ENCODE measurements around the gene ADISSP. TPM values are rescaled to one million over a fixed set of nuclear protein-coding genes. Genes with fewer than 3 reads are reported as not detected.
A peak's percentile ranks its signal among the peaks of the same experiment; 100 is the strongest.

The ADISSP gene
- total and polyA plus RNA-seq, 9 donors: 17.0 to 26.7 (median 25.0) TPM

GRCh38 chr20:3720068-3720467 is 47.5 kb downstream of the ADISSP start:
- WGBS (ENCODE audit: insufficient coverage): 100% methylated on average over 1 of the region's 2 CpGs
- H3K4me1 ChIP-seq (ENCODE audit: control insufficient read depth, insufficient read depth, low read length): no peaks in the 10 kb centered on the region

GRCh38 chr20:3719046-3719445 is 48.5 kb downstream of the ADISSP start:
- WGBS (ENCODE audit: insufficient coverage): 94% methylated on average over 3 of the region's 4 CpGs

More at GRCh38 chr20:3720068-3720467, 47.5 kb downstream of the ADISSP start:
- Histone ChIP-seq H3K4me3 (ENCODE audit: low read length) (no peak overlapping the region), H3K27ac (ENCODE audit: low read length) (no peak overlapping the region), H3K36me3 (ENCODE audit: control insufficient read depth, insufficient read depth, low read length) (no peaks in the 10 kb centered on the region), H3K9me3 (replicated peaks; ENCODE audit: control insufficient read depth, low read depth, low read length) (no peaks in the 10 kb centered on the region), H3K27me3 (ENCODE audit: control insufficient read depth, insufficient read depth, low read length) (no peaks in the 10 kb centered on the region)
- no peak for DNase-seq

GRCh38 chr20:3716195-3716834 is 51.2 kb downstream of the ADISSP start:
- WGBS (ENCODE audit: insufficient coverage): no CpG with 5 or more reads among the region's 4 CpGs
- Histone ChIP-seq H3K27me3 (ENCODE audit: control insufficient read depth, insufficient read depth, low read length) (no peaks in the 10 kb centered on the region), H3K4me3 (ENCODE audit: low read length) (no peak overlapping the region), H3K27ac (ENCODE audit: low read length) (no peak overlapping the region), H3K9me3 (replicated peaks; ENCODE audit: control insufficient read depth, low read depth, low read length) (no peaks in the 10 kb centered on the region), H3K36me3 (ENCODE audit: control insufficient read depth, insufficient read depth, low read length) (no peaks in the 10 kb centered on the region), H3K4me1 (ENCODE audit: control insufficient read depth, insufficient read depth, low read length) (peaks cover 10% of the 10 kb centered on the region)
- peak; percentile 61 for DNase-seq

More at GRCh38 chr20:3719046-3719445, 48.5 kb downstream of the ADISSP start:
- no peak overlapping the region for H3K4me3 ChIP-seq (ENCODE audit: low read length)
- H3K27me3 ChIP-seq (ENCODE audit: control insufficient read depth, insufficient read depth, low read length): no peaks in the 10 kb centered on the region
- H3K27ac ChIP-seq (ENCODE audit: low read length): no peak overlapping the region
- no peaks in the 10 kb centered on the region for H3K9me3 ChIP-seq (replicated peaks; ENCODE audit: control insufficient read depth, low read depth, low read length)
- no peak for DNase-seq
- no peaks in the 10 kb centered on the region for H3K4me1 ChIP-seq (ENCODE audit: control insufficient read depth, insufficient read depth, low read length)
- H3K36me3 ChIP-seq (ENCODE audit: control insufficient read depth, insufficient read depth, low read length): no peaks in the 10 kb centered on the region

GRCh38 chr20:3714092-3714491 is 53.5 kb downstream of the ADISSP start:
- 68% methylated on average over 2 of the region's 4 CpGs for WGBS (ENCODE audit: insufficient coverage)
- H3K27me3 ChIP-seq (ENCODE audit: control insufficient read depth, insufficient read depth, low read length): no peaks in the 10 kb centered on the region
- no peaks in the 10 kb centered on the region for H3K36me3 ChIP-seq (ENCODE audit: control insufficient read depth, insufficient read depth, low read length)
- no peaks in the 10 kb centered on the region for H3K9me3 ChIP-seq (replicated peaks; ENCODE audit: control insufficient read depth, low read depth, low read length)
- DNase-seq: peak; percentile 46
- no peak overlapping the region for H3K27ac ChIP-seq (ENCODE audit: low read length)
- peaks cover 25% of the 10 kb centered on the region for H3K4me1 ChIP-seq (ENCODE audit: control insufficient read depth, insufficient read depth, low read length)
- no peak overlapping the region for H3K4me3 ChIP-seq (ENCODE audit: low read length)

GRCh38 chr20:3712279-3712873 is 55.2 kb downstream of the ADISSP start, which contains the start of gene SIGLEC1:
Gene SIGLEC1, minus strand, starts transcription at chr20:3712600. Its CDS starts 5,472 bp downstream, at chr20:3707128.
- Histone ChIP-seq H3K4me3 (ENCODE audit: low read length) (peak within 1 kb of the TSS; percentile 22), H3K27me3 (ENCODE audit: control insufficient read depth, insufficient read depth, low read length) (no peaks in the 10 kb centered on the region), H3K4me1 (ENCODE audit: control insufficient read depth, insufficient read depth, low read length) (peaks cover 31% of the 10 kb centered on the region), H3K9me3 (replicated peaks; ENCODE audit: control insufficient read depth, low read depth, low read length) (no peaks in the 10 kb centered on the region), H3K27ac (ENCODE audit: low read length) (peak within 1 kb of the TSS; percentile 75), H3K36me3 (ENCODE audit: control insufficient read depth, insufficient read depth, low read length) (no peaks in the 10 kb centered on the region)
- WGBS (ENCODE audit: insufficient coverage): 26% methylated on average over 6 of the region's 15 CpGs
- peak; percentile 85 for DNase-seq

- Histone ChIP-seq H3K9me3 (replicated peaks; ENCODE audit: control insufficient read depth, low read depth, low read length) (no peaks in the 10 kb centered on the region), H3K27me3 (ENCODE audit: control insufficient read depth, insufficient read depth, low read length) (no peaks in the 10 kb centered on the region), H3K4me3 (ENCODE audit: low read length) (peak overlapping the region; percentile 22), H3K4me1 (ENCODE audit: control insufficient read depth, insufficient read depth, low read length) (peaks cover 39% of the 10 kb centered on the region), H3K36me3 (ENCODE audit: control insufficient read depth, insufficient read depth, low read length) (no peaks in the 10 kb centered on the region), H3K27ac (ENCODE audit: low read length) (peak overlapping the region; percentile 75)
- WGBS (ENCODE audit: insufficient coverage): 40% methylated on average over 3 of the region's 4 CpGs
- peak; percentile 69 for DNase-seq
Measured at GRCh38 chr20:3711484-3711941, 56.0 kb downstream of the ADISSP start.

GRCh38 chr20:3710703-3711483 is 56.7 kb downstream of the ADISSP start:
- Histone ChIP-seq H3K36me3 (ENCODE audit: control insufficient read depth, insufficient read depth, low read length) (no peaks in the 10 kb centered on the region), H3K27ac (ENCODE audit: low read length) (peak overlapping the region; percentile 75), H3K4me3 (ENCODE audit: low read length) (peak overlapping the region; percentile 22), H3K4me1 (ENCODE audit: control insufficient read depth, insufficient read depth, low read length) (peaks cover 46% of the 10 kb centered on the region), H3K27me3 (ENCODE audit: control insufficient read depth, insufficient read depth, low read length) (no peaks in the 10 kb centered on the region), H3K9me3 (replicated peaks; ENCODE audit: control insufficient read depth, low read depth, low read length) (no peaks in the 10 kb centered on the region)
- 23% methylated on average over 15 of the region's 18 CpGs for WGBS (ENCODE audit: insufficient coverage)
- DNase-seq: peak; percentile 79

- H3K36me3 ChIP-seq (ENCODE audit: control insufficient read depth, insufficient read depth, low read length): no peaks in the 10 kb centered on the region
- WGBS (ENCODE audit: insufficient coverage): 42% methylated on average over 4 of the region's 6 CpGs
- H3K27me3 ChIP-seq (ENCODE audit: control insufficient read depth, insufficient read depth, low read length): no peaks in the 10 kb centered on the region
- no peaks in the 10 kb centered on the region for H3K9me3 ChIP-seq (replicated peaks; ENCODE audit: control insufficient read depth, low read depth, low read length)
- peak overlapping the region; percentile 47 for H3K27ac ChIP-seq (ENCODE audit: low read length)
- peak overlapping the region; percentile 8 for H3K4me3 ChIP-seq (ENCODE audit: low read length)
- DNase-seq: peak; percentile 61
- H3K4me1 ChIP-seq (ENCODE audit: control insufficient read depth, insufficient read depth, low read length): peaks cover 54% of the 10 kb centered on the region
Measured at GRCh38 chr20:3710011-3710466, 57.5 kb downstream of the ADISSP start.

- DNase-seq: no peak
- WGBS (ENCODE audit: insufficient coverage): 73% methylated on average over 3 of the region's 3 CpGs
- peaks cover 64% of the 10 kb centered on the region for H3K4me1 ChIP-seq (ENCODE audit: control insufficient read depth, insufficient read depth, low read length)
- no peak overlapping the region for H3K27ac ChIP-seq (ENCODE audit: low read length)
- H3K4me3 ChIP-seq (ENCODE audit: low read length): no peak overlapping the region
- H3K27me3 ChIP-seq (ENCODE audit: control insufficient read depth, insufficient read depth, low read length): no peaks in the 10 kb centered on the region
- H3K36me3 ChIP-seq (ENCODE audit: control insufficient read depth, insufficient read depth, low read length): no peaks in the 10 kb centered on the region
- H3K9me3 ChIP-seq (replicated peaks; ENCODE audit: control insufficient read depth, low read depth, low read length): no peaks in the 10 kb centered on the region
Measured at GRCh38 chr20:3707508-3707899, 60.0 kb downstream of the ADISSP start.
